ENCODE data around the gene IL23A.

The IL23A gene

DNA sequence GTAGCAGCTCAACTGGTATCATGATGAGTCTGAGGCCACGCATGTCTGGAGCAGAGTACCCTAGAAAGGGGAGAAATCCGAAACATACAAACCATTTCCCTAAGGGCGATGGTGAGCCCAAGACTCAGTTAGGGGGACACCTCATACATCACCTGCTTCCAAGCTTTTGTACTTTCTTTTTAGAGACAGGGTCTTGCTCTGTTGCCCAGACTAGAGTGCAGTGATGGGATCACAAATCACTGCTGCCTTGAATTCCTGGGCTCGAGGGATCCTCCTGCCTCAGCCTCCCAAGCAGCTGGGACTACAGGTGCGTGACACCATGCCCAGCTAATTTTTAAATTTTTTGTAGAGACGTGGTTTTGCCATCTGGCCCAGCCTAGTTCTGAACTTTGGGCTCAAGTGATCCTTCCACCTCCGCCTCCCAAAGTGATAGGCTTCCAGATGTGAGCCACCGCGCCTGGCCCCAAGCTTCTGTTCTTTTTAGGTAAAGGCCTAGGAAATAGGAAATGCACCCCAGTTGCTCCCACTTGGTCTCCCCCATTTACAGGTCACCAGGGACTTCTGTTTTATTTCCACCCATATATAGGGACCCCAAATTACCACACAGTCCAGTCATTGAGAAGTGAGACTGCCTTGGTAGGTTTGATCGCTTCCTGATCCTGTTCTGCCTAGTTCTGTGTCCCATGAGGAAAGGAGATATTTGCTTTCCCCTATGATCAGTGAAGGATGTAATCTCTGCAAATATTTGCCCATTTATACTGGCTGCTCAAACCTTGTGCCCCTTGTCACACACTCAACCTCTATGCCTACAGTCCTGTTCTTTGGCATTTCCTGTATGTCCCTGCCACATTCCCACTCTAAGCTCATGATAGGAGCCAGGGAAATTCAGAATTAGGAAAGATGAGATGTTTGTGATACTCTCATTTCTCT lies 23.7 kb downstream of the IL23A start, which contains the start of gene APOF:
Gene APOF, minus strand, starts transcription at position 728 of the 930 bp plus-strand sequence. Its CDS starts 112 bp downstream, at position 616.
- no peak for DNase-seq

DNA sequence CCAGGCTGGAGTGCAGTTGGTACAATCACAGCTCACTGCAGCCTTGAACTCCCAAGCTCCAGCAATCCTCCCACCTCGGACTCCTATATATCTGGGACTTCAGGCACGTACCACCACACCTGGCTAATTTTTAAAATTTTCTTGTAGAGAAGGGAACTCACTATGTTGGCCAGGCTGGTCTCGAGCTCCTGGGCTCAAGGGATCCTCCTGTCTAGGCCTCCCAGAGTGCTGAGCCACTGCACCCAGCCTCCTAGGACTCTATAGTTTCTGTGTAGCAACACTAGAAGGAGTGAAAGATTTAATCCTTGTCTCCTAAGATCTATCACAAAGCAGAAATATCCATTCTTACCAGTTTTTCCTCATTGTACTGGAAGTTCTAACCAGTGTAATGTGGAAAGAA lies 28.3 kb downstream of the IL23A start:
- no peak for DNase-seq

DNA sequence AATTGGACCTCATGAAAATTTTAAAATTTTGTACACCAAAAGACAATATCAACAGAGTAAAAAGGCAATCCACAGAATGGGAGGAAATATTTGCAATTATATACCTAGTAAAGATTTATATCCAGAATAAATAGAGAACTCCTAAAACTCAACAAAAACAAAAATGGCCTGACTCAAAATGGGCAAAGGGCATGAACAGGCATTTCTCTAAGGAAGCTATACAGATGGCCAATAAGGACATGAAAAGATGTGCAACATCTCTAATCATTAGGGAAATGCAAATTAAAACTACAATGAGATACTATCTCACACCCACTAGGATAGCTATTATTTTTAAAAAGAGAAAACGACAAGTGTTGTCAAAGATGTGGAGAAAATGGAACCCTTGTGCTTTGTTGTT lies 34.8 kb downstream of the IL23A start:
- no peak for DNase-seq

DNA sequence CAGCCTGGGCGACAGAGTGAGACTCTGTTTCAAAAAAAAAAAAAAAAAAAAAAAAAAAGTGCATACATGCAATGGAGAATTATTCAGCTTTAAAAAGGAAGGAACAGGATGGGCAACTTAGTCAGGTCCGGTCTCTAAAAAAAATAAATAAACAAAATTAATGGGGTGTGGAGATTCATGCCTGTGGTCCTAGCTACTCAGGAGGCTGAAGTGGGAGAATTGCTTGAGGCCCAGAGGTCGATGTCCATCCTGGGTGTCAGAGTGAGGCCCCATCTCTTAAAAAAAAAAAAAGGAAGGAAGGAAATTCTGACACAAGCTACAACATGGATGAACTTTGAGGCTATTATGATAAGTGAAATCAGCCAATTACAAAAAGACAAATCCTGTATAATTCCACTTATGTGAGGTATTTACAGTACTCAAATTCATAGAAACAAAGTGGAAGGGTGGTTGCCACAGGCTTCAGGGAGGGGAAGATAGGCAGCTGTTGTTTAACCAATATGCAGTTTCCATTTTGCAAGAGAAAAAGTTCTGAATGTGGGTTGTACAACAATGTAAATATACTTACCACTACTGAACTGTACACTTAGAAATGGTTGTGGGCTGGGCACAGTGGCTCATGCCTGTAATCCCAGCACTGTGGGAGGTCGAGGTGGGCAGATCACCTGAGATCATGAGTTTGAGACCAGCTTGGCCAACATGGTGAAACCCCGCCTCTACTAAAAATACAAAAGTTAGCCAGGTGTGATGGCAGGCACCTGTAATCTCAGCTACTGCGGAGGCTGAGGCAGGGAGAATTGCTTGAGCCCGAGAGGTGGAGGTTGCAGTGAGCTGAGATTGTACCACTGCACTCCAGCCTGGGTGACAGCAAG lies 36.3 kb downstream of the IL23A start:
- no peak for DNase-seq

DNA sequence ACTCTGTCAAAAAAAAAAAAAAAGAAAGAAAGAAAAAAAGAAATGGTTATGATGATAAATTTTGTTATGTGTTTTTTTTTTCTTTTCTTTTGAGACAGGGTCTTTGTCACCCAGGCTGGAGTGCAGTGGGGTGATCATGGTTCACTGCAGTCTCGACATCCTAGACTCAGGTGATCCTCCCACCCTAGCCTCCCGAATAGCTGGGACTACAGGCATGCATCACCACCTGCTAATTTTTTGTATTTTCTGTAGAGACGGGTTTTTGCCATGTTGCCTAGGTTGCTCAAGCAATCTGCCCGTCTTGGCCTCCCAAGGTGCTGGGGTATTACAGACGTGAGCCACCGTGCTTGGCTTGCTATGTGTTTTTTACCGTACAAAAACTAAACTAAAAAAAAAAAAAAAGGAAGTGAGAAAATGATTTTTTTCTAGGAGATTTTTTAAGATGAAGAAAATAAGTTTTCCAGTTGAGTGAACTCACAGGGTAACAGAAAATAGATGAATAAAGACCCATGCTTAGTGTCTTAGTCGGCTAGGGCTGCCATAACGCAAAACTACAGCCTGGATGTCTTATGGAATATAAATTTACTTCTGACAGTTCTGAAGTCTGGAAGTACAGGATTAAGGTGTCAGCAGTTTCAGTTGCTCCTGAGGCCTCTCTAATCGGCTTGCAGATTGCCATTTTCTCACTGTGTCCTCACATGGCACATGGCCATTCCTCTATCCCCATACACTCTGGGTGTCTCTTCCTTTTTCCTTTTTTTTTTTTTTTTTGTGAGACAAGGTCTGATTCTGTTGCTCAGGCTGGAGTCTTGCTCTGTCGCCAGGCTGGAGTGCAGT lies 37.1 kb downstream of the IL23A start:
- DNase-seq = no peak

DNA sequence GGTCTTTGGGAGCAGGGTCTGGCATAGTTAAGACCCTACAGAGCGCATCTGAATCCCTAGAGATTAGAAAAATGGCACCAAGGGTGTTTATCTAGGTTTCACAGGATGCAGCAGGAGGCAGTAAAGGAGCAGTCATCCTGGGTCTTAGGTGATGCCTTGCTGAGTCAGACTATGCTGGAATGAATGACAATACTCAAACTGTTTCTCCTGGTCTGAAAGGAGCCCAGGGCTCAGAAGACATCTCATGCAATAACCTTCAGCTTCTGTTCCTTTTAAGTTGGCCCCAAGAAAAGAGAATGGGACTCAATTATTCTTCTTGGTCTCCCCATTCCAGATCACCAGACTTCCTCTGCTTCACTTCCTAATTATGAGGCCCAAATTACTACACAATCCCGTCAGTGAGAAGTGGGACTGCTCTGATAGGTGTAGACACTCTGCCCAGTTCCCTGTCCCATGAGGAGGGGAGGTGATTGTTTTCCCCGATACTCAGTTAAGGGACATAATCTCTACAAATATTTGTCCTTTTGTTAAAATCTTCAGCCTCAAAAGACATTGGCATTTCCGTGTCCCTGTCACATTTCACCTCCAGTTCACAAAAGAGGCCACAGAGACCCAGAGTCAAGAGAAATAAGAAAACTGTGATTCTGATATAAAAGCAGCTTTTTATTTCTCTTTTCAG lies 38.8 kb downstream of the IL23A start:
- DNase-seq = no peak

DNA sequence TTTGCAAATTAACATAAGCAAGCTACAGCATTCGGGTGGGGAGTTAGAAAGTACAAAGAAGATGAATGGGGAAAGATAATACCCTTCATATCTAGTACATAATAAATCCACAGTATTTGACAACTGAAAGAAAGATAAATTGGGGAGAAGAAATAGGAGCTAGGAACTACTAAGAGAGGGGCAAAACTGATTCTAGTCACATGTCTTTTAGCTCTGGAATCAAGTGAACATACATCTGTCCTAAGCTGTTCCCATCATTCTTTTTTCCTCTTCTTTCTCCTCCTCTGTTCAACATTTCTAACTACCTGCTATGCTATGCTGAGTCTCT lies 39.3 kb downstream of the IL23A start:
- no peak for DNase-seq

DNA sequence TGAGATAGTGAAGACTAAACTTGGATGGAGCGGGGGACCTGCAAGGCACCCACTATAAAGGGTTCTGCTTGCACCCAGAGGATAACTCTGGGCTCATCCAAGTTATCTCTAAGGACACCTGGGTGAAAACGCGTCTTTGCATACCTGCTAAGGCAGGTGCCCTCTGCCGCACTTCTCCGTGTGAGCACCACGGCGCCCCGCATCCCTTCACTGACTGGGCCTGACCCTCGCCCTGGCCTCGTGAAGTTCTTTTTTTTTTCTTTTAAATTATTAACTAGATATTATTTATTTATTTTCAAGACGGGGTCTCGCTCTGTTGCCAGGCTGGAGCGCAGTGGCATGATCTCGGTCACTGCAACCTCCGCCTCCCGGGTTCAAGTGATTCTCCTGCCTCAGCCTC lies 43.9 kb downstream of the IL23A start:
- DNase-seq = no peak

DNA sequence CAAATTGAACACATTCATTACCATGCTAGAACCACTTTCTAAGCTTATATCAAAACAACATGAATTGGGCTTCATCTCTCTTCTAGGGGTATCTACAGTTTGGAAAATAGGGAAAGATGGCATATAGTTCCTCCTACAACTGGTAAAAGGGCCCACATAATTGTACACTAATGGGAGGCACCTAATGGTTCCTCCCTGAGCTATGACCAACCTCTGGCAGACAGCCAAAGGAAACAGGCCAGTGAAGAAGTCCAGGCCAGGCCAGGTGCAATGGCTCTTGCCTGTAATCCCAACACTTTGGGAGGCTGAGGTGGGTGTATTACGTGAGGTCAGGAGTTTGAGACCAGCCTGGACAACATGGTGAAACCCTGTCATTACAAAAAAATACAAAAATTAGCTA lies 47.2 kb downstream of the IL23A start:
- no peak for DNase-seq

DNA sequence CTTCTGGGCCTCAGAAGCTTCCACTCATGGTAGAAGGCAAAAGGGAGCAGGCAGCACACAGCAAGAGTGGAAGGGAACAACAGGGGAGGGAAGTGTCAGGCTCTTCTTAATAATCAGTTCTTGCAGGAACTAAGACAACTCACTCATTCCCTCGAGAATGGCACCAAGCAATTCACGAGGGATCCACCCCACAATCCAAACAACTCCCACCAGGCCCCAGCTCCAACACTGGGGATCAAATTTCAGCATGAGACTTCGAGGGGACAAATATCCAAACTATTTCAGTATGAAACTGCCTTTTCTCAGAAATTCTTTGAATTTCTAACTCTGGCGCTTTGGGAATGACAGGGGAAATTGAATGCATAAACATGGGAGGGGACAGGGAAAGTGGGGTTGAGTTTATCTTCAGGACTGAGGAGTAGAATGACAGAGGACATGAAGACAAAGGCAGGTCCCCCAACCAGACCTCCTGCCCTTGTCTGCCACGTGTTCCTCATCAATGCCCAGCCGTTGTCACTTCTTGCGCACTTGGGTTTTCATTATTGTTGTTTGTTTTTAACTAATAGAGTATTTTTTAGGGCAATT lies 48.6 kb downstream of the IL23A start:
- DNase-seq = no peak

DNA sequence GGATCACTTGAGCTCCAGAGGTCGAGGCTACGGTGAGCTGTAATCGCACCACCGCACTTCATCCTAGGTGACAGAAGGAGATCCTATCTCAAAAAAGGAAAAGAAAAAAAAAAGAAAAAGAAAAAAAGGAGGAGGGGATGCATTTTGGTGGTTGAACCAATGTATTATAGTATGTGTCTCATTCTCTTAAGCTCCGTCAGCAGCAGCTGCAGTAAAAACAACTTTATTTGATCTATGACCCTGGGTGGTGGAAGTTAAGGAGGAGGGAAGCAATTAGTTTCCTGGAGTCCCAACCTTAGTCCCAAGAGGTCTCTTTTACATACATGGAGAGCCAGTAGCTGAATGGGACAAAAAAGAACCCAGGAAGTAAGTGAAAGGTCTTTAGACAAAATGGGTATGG lies 50.7 kb downstream of the IL23A start:
- no peak for DNase-seq

Data from right forelimb (tissue), 1 donor.